Cerebellar nuclear complex (tissue), 1 donor: Measurements from ENCODE around the gene PTX4.
A peak's percentile ranks its signal among the peaks of the same experiment; 100 is the strongest.

ENCODE experiments used
- DNase-seq, 2 experiments: peaks; one replicate each; lab custom pipeline; 2025; lab: John Stamatoyannopoulos, UW

PTX4 gene

DNA sequence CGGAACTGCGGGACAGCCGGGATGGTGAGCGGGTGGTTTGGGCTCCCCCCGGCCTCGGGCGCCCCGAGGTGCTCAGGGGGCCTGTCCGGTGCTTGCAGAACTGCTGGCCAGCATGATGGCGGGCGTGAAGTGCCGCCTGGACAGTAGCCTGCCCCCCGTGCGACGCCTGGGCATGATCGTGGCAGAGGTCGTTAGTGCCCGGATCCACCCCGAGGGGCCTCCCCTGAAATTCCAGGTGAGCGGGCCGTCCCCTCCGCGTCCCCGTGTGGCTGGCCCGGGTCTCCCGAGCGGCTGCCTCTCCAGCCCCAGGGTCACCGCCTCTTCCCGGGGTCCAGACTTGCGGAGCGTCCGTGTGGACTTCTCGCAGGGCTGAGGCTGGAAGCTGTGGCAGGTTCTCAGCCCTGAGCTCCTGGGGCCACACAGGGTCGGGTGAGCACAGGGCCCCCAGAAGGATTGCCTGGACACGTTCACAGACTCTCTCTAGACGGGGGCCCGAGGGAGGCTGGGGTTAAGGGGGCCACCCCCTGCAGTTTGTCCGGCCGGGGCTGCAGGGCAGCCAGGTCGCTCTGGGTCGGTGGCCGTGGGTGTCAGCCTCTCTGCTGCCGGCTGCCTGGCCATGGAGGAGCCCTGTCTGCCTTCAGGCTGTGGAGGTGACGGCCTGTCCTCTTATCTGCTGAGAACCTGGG is 11.9 kb upstream of the PTX4 start:
- no peak for DNase-seq

DNA sequence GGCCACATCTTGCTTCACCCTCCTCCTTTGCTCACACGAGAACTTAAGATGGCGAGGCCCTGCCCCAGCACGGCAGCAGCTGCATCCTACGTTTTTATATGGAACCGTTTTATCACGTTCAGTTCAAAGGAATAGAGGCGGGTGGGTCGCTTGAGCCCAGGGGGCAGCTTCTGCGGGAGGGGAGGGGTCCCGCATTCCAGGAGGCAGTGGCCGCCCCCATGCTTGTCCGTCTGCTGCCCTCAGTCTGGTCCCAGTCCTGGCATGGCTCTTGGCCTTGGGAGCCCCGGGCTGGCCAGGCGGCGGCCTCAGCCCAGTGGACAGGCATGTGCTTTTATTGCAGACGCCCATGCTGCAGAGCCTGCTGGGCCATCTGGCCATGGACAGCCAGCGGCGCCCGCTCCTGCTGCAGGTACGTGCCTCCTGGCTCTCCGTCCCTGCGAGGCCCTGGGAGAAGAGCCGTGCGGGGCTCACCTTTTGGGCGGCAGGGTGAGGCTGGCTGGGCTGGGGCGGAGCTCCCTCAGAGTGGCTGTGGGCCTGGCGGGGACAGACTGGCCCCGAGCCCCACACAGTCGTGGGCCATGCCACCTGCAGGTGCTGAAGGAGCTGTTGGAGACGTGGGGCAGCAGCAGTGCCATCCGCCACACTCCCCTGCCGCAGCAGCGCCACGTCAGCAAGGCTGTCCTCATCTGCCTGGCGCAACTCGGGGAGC is 11.2 kb upstream of the PTX4 start:
- no peak for DNase-seq

GRCh38 chr16:1498899-1499676 is 10.3 kb upstream of the PTX4 start:
- DNase-seq: no peak

DNA sequence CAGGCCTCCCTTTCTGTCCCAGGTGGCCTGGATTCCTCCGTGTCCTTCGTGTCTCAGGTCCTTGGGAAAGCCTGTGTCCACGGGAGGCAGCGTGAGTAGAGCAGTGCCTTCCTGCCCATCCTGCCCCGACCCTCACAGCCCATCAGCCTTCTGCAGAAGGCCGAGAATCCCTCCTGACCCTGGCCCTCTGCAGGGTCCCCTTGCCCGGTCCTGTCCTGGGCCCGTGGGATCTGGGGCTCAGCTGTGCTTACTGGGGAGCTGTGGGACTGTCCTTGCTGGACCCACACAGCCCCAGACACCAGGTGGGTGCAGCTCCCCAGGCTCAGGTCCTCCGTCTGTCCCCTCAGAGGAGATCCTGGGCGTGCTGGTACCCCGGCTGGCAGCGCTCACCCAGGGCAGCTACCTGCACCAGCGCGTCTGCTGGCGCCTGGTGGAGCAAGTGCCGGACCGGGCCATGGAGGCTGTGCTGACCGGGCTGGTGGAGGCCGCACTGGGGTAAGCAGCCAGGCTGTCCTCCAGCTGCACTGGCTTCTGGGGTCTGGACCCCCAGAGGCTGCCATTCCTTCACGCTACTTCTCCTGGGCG is 8.4 kb upstream of the PTX4 start:
- no peak for DNase-seq

DNA sequence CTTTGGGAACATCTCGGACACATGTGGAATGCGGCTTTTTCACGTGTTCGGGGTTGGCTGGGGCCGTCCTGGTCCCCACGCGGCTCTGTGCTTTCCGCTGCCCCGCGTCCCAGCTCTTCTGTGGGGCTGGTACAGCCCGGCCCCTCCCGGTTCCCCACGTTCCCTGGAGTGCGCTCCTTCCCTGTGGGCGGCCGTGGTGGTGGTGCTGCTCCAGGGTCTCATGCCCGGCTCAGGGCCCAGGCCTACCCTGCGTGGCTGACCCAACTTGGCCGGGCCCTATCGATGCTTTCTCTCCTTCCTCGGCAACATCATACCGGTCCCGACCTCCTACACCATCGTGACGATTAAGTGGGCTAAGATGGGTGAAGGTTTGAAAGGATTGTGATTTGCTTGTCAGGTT is 7.7 kb upstream of the PTX4 start:
- DNase-seq: no peak

GRCh38 chr16:1495889-1496262 is 7.1 kb upstream of the PTX4 start:
- no peak for DNase-seq

DNA sequence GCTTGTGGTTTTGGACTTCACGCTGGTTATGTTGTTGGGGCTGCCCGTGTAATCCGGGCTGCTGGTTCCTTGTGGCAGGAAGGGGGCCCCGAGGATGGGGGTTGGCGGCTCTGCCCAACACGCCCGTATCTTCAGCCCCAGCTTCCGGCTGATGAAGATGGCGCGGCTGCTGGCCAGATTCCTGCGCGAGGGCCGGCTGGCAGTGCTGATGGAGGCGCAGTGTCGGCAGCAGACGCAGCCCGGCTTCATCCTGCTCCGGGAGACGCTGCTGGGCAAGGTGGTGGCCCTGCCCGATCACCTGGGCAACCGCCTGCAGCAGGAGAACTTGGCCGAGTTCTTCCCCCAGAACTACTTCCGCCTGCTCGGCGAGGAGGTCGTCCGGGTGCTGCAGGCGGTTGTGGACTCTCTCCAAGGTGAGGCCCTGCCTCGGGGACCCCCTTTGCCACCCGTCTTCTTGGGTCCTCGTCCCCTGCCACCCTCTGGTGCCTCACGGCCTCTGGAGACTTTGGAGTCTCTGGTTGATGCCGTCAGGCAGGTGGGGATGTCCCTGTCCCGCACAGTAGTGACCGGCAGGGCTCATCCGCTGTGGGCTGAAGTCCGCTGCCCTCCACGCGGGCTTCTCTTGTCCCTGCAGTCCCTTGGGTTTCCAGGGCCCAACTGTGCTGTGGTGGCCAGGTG is 6.6 kb upstream of the PTX4 start:
- no peak for DNase-seq

DNA sequence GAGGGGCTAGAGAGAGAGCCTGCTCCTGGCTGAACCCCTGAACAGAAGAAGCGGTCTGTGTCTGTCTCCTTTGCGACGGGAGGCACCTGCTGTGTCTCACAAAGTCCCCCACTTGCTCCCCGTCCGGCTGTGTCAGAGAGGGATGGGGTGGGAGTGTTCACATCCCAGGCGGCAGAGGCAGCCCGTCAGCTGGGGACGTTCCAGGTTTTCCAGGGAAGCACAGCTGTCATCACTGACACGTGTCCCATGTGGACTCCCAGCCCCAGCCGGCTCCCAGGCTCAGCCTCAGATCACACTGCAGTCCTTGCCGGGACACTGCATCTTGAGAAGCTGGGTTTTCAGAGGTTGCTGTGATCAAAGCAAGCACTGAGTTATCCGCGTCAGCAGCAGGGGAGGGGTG is 6.0 kb upstream of the PTX4 start:
- DNase-seq: no peak

- DNase-seq: no peak
These were observed 5.4 kb upstream of the PTX4 start for GRCh38 chr16:1494129-1494640.

DNA sequence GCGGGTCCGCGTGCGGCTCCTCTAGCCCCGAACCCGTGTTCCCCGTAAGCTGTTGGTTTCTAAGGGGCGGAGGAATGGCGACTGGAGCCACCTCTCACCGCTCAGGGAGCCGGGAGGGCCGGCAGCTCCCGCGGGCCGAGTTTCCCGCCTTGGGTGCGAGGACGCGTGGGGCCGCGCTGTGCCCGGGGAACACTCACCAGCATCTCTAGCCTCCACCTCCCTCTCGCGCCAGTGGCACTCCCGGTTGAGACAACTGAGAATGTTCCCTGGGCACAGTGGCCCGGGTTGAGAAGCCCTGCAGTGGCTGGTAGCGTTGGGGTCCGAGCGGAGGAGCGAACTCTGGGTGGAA is 5.0 kb upstream of the PTX4 start:
- no peak for DNase-seq

DNA sequence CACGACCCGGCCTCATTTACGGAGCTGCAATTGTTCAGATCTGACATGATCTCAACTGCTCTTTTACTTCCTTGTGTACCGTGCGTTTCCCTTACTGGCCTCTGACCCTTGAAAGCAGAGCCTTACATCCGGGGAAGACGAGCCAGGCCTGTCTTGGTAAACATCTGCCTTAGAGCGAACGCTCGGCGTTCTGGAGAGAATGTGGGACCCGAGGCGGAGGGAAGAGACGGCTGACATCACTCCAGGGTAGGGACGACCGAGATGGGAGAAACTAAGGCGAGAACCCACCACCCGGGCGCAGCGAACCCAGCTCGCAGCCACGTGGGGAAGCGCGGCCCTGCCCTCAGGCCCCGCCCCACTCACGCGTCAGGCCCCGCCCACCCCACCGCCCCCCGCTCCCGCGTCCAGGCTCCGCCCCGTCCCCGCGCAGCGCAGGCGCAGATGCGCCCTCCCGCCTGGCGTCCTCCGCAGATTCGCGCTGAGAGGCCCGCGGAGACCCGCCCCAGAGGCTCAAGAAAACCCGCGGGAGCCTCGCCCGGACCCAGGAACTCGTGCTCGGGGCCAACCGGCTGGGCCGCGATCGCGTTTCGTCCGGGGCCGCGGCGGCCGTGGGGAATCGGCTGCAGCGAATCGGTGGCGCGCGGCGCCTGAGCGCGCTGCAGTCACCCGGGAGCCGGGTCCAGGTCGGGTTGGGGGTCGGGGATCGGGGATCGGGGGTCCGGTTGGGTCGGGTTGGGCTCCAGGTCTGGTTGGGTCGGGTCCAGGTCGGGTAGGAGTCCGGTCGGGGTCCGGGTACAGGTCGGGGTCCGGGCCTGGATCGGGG is 4.4 kb upstream of the PTX4 start, which contains the start of gene TELO2:
Gene TELO2 (plus strand): TSS at position 438 of the 823 bp plus-strand sequence. CDS start 922 bp downstream, outside the sequence.
- peak in 1 of 2 experiments; percentile 35 for DNase-seq

GRCh38 chr16:1492082-1492922 is 3.6 kb upstream of the PTX4 start:
- DNase-seq: no peak

DNA sequence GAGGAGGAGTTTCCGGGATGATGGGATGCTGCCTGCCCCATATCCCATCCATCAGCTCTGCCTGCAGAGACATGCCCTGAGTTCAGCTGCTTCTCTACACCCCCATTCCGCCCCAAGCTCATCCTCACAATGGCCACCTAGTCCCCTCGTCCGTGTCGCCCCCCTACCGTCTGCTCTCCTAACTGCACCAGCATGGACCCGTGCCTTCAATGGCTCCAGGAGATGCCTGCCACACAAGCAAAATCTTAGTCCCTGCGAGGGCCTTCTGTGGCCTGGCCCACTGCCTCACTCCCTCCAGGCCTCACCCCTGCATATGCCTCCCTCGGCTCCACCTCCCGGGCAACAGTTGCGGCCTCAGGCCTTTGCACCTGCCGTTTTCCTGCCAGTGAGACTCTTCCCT is 2.6 kb upstream of the PTX4 start:
- DNase-seq: no peak

- DNase-seq: no peak
These were observed 333 bp upstream of the PTX4 start for GRCh38 chr16:1489077-1489476.

DNA sequence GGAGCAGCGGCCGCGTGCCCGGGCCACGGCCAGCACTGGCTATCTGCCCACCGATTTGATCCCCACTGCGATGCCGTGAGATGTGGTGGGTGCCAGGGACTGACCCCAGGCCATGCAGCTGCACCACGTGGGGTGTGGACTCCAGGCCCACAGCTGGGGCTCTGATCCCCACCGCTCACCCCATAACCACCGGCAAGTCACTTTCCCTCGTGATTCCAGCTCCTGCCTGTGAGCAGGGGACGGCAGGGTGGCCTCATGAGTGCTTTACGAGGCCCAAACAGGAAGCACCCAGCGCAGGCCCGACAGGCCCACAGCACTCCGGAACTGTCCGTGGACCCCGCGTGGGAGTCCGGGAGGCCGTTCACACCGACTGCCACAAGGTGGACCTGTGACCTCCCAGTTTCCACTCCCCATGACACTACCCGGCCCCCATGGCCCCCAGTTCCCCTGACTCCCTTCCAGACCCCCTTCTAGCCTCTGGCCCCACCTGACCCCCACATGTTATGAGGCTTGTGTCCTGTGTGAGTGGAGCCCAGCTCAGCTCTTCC is 616 bp downstream of the PTX4 start:
- DNase-seq: no peak

DNA sequence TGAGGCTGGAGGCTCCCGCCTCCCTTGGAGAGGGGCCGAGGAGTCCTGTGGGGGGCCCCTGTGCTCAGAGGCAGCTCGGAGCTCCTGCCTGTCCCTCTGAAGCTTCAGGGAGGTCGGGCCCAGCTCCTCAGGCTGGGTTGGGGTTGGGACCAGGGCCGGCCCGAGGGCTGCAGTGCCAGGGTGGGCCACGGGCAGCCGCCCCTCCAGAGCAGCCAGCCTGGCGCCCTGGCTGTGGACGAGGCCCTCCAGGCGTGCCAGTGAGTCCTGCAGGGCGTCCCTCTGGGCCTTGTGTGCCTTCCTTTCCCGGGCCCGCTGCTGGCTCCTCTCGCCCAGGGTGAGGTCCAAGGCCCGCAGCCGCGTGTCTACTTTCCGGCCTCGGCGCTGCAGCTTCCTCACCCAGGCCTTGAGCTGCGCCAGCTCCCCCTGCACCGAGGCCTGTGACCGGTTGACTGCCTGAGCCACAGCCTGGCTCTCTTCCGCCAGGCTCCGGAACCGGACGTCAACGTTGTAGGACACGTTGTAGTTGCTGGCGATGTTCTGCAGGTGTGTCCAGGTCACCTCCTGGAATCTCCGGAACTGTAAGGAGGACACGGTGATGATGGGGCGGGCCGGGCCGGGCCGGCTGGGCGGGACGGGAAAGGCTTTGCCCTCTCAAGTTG is 1.2 kb downstream of the PTX4 start:
- DNase-seq: no peak

DNA sequence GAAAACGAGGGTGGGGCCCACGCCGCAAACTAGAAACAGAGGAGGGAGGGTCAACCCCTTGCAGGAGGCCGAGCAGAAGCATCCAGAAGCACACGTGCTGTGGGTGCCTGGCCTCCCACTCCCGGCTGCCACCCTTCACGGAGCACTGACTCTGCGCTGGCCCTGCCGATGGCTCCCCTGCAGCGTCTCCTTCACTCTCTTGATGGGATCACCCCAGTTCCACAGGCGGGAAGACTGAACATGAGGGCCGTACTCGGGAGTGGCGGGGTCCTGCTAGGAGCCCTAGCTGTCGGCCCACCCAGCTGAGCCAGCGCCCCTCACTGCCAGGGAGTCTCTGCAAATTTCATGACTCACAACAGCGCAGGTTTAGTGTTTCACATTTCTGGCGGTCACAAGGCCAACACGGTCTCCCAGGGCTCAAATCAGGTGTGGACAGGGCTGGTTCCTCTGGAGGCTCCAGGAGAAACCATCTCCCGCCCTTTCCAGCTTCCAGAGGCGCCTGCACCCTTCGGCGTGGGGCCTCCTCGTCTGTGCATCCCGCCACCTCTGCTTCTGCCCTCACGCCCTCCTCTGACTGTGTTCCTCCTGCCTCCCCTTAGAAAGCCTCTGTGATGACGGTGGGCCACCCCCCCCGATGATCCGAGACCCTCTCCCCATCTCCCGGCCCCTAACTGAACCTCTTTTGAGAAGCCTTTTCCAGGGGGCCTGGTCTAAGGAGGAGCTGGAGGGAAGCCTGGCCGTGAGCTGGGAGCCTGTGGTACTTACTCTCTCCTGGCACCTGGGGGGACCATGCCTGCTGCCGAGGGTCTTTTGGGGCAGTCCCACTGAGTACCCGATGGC is 2.0 kb downstream of the PTX4 start:
- DNase-seq: no peak

GRCh38 chr16:1485847-1486496 is 2.8 kb downstream of the PTX4 start:
- DNase-seq: no peak
